Chondrocyte (in vitro differentiated cells): Measurements from ENCODE around the gene DERA. TPM values are rescaled to one million over a fixed set of nuclear protein-coding genes. Genes with fewer than 3 reads are reported as not detected.

Experiments
- DNase-seq: peaks from one replicate; pipeline ENCODE4 v3.0.0; 2021; ENCODE audit warnings: mixed read lengths, low spot score
- H3K27ac Mint-ChIP-seq: one replicate; pipeline ENCODE4 v1.8.0; 2021; ENCODE audit warnings: mild to moderate bottlenecking, moderate library complexity, mixed read lengths; ENCODE audit not compliant: unreplicated experiment
- H3K27me3 Mint-ChIP-seq: 2 replicates; pipeline ENCODE4 v1.8.0; 2021; ENCODE audit warnings: low read depth, mixed read lengths
- H3K36me3 Mint-ChIP-seq: 2 replicates; pipeline ENCODE4 v1.8.0; 2021; ENCODE audit warnings: low read depth, mixed read lengths
- H3K4me1 Mint-ChIP-seq: 2 replicates; pipeline ENCODE4 v1.8.0; 2021; ENCODE audit warnings: low read depth, mild to moderate bottlenecking, mixed read lengths
- H3K4me3 Mint-ChIP-seq: one replicate; pipeline ENCODE4 v1.8.0; 2021; ENCODE audit warnings: mild to moderate bottlenecking, moderate library complexity, mixed read lengths; ENCODE audit not compliant: unreplicated experiment
- H3K9me3 Mint-ChIP-seq: 2 replicates; pipeline ENCODE4 v1.8.0; 2021; ENCODE audit warnings: low read depth, mixed read lengths
- CTCF ChIP-seq: fragments of 200-600 bp; sonication (generic); IDR thresholded peaks from 2 replicates; pipeline ENCODE4 v1.5.0; 2021; ENCODE audit warnings: antibody characterized with exemption, mild to moderate bottlenecking, moderate library complexity
- total RNA-seq: library from RNA; stranded (reverse); gene quantifications from 3 replicates; pipeline ENCODE4 v1.2.1, GENCODE V29; 2021

Gene DERA
- total RNA-seq, 1 donor from 2014 or later: 15.5 TPM

GRCh38 chr12:15924956-15925355, 13.8 kb downstream of the DERA start:
- Mint-ChIP-seq H3K27ac (no peak overlapping the region), H3K36me3 (no peaks in the 10 kb centered on the region), H3K4me3 (no peak overlapping the region), H3K4me1 (peaks cover 28% of the 10 kb centered on the region), H3K9me3 (no peaks in the 10 kb centered on the region), H3K27me3 (no peaks in the 10 kb centered on the region)
- DNase-seq: no peak
- no peak for TF ChIP-seq CTCF

- H3K4me3 Mint-ChIP-seq: peak overlapping the region; percentile 11
Measured at GRCh38 chr12:15928346-15928745, 17.2 kb downstream of the DERA start.

GRCh38 chr12:15928870-15929571, 17.9 kb downstream of the DERA start:
- Mint-ChIP-seq H3K4me3 (peak overlapping the region; percentile 33), H3K4me1 (peaks cover 52% of the 10 kb centered on the region), H3K36me3 (no peaks in the 10 kb centered on the region), H3K9me3 (no peaks in the 10 kb centered on the region), H3K27ac (peak overlapping the region; percentile 65), H3K27me3 (no peaks in the 10 kb centered on the region)
- TF ChIP-seq CTCF: no peak
- no peak for DNase-seq

More at GRCh38 chr12:15928346-15928745, 17.2 kb downstream of the DERA start:
- no peaks in the 10 kb centered on the region for H3K27me3 Mint-ChIP-seq
- H3K36me3 Mint-ChIP-seq: no peaks in the 10 kb centered on the region
- no peaks in the 10 kb centered on the region for H3K9me3 Mint-ChIP-seq
- DNase-seq: no peak
- H3K4me1 Mint-ChIP-seq: peaks cover 48% of the 10 kb centered on the region
- TF ChIP-seq CTCF: no peak
- H3K27ac Mint-ChIP-seq: peak overlapping the region; percentile 65

GRCh38 chr12:15931590-15932053, 20.5 kb downstream of the DERA start:
- no peak for DNase-seq
- peaks cover 52% of the 10 kb centered on the region for H3K4me1 Mint-ChIP-seq
- no peaks in the 10 kb centered on the region for H3K9me3 Mint-ChIP-seq
- peaks cover 2% of the 10 kb centered on the region for H3K36me3 Mint-ChIP-seq
- no peak overlapping the region for H3K4me3 Mint-ChIP-seq
- TF ChIP-seq CTCF: no peak
- H3K27ac Mint-ChIP-seq: no peak overlapping the region
- no peaks in the 10 kb centered on the region for H3K27me3 Mint-ChIP-seq

- Mint-ChIP-seq H3K4me1 (peaks cover 49% of the 10 kb centered on the region), H3K36me3 (peaks cover 2% of the 10 kb centered on the region), H3K27ac (no peak overlapping the region), H3K9me3 (no peaks in the 10 kb centered on the region), H3K27me3 (no peaks in the 10 kb centered on the region), H3K4me3 (no peak overlapping the region)
- no peak for TF ChIP-seq CTCF
- no peak for DNase-seq
Measured at GRCh38 chr12:15932327-15932726, 21.2 kb downstream of the DERA start.
